Loucy (cell line): ENCODE data around the gene AGAP1.

Source experiments
- EZH2phosphoT487 ChIP-seq: fragments of 200-600 bp; IDR thresholded peaks from 2 replicates; pipeline ENCODE4 v1.6.1; 2018; ENCODE audit warnings: antibody characterized with exemption, mild to moderate bottlenecking, moderate library complexity, borderline replicate concordance
- TF ChIP-seq, protein P1 (sequence below): fragments of 200-600 bp; sonication (generic); conservative IDR thresholded peaks from 2 replicates; pipeline ENCODE4 v1.5.1; 2014; ENCODE audit warnings: mild to moderate bottlenecking, antibody characterized with exemption, low read length

DNA sequence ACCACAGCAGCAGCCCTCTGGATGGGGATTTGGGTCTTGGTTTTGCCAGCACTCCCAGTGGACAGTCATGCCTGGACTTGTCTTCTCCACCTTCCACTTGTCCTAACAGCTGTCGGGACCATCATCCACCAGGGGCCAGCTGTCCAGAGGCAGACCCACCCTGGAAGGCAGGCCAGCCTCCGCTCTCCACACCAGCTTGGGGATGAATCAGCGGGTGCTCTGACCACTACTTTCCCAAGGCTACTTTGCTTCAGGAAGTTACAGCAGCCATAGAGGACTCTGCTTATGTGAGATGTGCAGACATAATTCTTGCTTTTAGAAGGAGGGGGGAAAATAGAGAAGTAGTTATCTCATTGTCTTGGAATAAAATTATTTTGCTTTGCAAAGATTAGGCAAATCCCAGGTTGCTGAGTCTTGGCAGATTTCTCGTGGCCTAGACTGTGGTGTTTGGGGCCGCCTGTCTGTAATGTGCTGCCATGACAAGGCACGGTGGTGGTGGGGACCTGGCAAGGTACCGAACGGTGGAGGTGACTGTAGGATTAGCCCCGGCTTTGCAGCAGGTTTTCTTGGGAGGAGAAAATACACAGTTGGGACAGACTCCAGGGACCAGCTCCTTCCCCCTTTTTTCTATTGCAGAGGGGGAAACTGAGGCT lies 148.7 kb downstream of the AGAP1 start:
- TF ChIP-seq, protein P1, sequence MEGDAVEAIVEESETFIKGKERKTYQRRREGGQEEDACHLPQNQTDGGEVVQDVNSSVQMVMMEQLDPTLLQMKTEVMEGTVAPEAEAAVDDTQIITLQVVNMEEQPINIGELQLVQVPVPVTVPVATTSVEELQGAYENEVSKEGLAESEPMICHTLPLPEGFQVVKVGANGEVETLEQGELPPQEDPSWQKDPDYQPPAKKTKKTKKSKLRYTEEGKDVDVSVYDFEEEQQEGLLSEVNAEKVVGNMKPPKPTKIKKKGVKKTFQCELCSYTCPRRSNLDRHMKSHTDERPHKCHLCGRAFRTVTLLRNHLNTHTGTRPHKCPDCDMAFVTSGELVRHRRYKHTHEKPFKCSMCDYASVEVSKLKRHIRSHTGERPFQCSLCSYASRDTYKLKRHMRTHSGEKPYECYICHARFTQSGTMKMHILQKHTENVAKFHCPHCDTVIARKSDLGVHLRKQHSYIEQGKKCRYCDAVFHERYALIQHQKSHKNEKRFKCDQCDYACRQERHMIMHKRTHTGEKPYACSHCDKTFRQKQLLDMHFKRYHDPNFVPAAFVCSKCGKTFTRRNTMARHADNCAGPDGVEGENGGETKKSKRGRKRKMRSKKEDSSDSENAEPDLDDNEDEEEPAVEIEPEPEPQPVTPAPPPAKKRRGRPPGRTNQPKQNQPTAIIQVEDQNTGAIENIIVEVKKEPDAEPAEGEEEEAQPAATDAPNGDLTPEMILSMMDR, result no peak
- TF ChIP-seq EZH2phosphoT487, result no peak
